ENCODE results near the gene ADAMTSL4. TPM values are rescaled to one million over a fixed set of nuclear protein-coding genes. Genes with fewer than 3 reads are reported as not detected.
"Not testable (repeated sequence)": the region's sequence is repeated elsewhere in the genome, so short reads cannot be mapped to it uniquely, and the experiment has no call there.

ADAMTSL4 gene
- total RNA-seq, 1 experiment from 2014 or later: 1.1 TPM

GRCh38 chr1:150582371-150582770, 33.2 kb downstream of the ADAMTSL4 start:
- DNase-seq (ENCODE audit: low spot score): no peak

GRCh38 chr1:150596095-150596892, 47.1 kb downstream of the ADAMTSL4 start:
- DNase-seq (ENCODE audit: low spot score): no peak

DNA sequence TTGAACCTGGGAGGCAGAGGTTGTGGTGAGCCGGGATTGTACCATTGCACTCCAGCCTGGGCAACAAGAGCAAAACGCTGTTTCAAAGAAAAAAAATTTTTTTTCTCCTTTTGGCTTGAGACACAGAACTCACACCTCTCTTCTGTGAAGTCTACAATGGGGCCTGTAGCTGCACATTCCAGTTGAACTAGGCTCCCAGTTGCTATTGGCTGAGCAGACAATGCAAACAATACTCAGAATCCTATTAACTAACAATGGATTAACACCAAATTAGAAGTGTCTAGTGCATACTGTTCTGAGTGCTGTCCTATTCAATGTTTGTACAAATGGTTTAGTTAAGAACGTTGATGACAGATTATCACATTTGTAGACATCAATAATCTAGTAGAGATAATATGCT, 47.8 kb downstream of the ADAMTSL4 start:
- DNase-seq (ENCODE audit: low spot score): no peak

GRCh38 chr1:150598346-150598745, 49.1 kb downstream of the ADAMTSL4 start:
- not testable (repeated sequence) for DNase-seq (ENCODE audit: low spot score)

GRCh38 chr1:150601540-150601939, 52.3 kb downstream of the ADAMTSL4 start:
- DNase-seq (ENCODE audit: low spot score): no peak

DNA sequence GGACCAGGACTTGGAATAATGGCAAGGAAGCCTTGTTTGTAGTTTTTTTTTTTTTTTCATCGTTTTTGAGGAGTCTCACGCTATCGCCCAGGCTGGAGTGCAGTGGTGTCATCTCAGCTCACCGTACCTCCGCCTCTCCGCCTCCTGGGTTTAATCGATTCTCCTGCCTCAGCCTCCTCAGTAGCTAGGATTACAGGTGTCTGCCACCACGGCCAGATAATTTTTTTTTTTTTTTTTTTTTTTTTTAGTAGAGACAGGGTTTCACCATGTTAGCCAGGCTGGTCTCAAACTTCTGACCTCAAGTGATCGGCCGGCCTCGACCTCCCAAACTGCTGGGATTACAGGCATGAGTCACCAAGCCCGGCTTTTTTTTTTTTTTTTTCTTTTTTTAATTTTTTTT, 53.2 kb downstream of the ADAMTSL4 start:
- not testable (repeated sequence) for DNase-seq (ENCODE audit: low spot score)

GRCh38 chr1:150603711-150604110, 54.5 kb downstream of the ADAMTSL4 start:
- DNase-seq (ENCODE audit: low spot score): no peak

GRCh38 chr1:150604226-150604588, 55.0 kb downstream of the ADAMTSL4 start:
- no peak for DNase-seq (ENCODE audit: low spot score)

DNA sequence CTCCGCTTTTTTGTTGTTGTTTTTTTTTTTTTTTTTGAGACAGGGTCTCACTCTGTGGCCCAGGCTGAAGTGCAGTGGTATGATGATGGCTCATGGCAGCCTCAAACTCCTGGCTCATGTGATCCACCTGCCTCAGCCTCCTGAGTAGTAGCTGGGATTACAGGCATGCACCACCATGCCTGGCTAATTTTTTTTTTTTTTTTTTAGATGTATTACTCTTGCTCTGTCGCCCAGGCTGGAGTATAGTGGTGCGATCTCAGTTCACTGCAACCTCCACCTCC, 56.2 kb downstream of the ADAMTSL4 start:
- DNase-seq (ENCODE audit: low spot score): not testable (repeated sequence)

- DNase-seq (ENCODE audit: low spot score): no peak
These were observed 57.4 kb downstream of the ADAMTSL4 start for GRCh38 chr1:150606463-150607142.

- no peak for DNase-seq (ENCODE audit: low spot score)
These were observed 60.5 kb downstream of the ADAMTSL4 start for GRCh38 chr1:150609732-150610131.

Other genes with a start within 250 kb of the ADAMTSL4 start
- gene PRPF3, start 227.9 kb upstream of the ADAMTSL4 start, total RNA-seq (2014; rRNA removed; shearing (Covaris generic)): 29.2 and 32.3 TPM in 2 replicates
- gene RPRD2, start 185.3 kb upstream of the ADAMTSL4 start, total RNA-seq (2014; rRNA removed; shearing (Covaris generic)): 9.3 and 10.2 TPM in 2 replicates
- 8.4 and 12.8 TPM in 2 replicates for gene TARS2, start 62.0 kb upstream of the ADAMTSL4 start, total RNA-seq (2014; rRNA removed; shearing (Covaris generic))
- 27.5 and 28.6 TPM in 2 replicates for gene ECM1, start 41.3 kb upstream of the ADAMTSL4 start, total RNA-seq (2014; rRNA removed; shearing (Covaris generic))
- gene FALEC, start 33.7 kb upstream of the ADAMTSL4 start, total RNA-seq (2014; rRNA removed; shearing (Covaris generic)): not detected in 2 replicates
- gene MCL1, start 30.2 kb downstream of the ADAMTSL4 start, total RNA-seq (2014; rRNA removed; shearing (Covaris generic)): 95.2 and 98.6 TPM in 2 replicates
- gene ENSA, start 80.2 kb downstream of the ADAMTSL4 start, total RNA-seq (2014; rRNA removed; shearing (Covaris generic)): 143 and 154 TPM in 2 replicates
- 8.4 and 10.1 TPM in 2 replicates for gene GOLPH3L, start 147.7 kb downstream of the ADAMTSL4 start, total RNA-seq (2014; rRNA removed; shearing (Covaris generic))
- not detected in 2 replicates for gene HORMAD1, start 171.5 kb downstream of the ADAMTSL4 start, total RNA-seq (2014; rRNA removed; shearing (Covaris generic))
- gene CTSS, start 216.4 kb downstream of the ADAMTSL4 start, total RNA-seq (2014; rRNA removed; shearing (Covaris generic)): 0.39 and 1.5 TPM in 2 replicates

Data from H4 (cell line).